ENCODE results near the gene COMMD1.

DNA sequence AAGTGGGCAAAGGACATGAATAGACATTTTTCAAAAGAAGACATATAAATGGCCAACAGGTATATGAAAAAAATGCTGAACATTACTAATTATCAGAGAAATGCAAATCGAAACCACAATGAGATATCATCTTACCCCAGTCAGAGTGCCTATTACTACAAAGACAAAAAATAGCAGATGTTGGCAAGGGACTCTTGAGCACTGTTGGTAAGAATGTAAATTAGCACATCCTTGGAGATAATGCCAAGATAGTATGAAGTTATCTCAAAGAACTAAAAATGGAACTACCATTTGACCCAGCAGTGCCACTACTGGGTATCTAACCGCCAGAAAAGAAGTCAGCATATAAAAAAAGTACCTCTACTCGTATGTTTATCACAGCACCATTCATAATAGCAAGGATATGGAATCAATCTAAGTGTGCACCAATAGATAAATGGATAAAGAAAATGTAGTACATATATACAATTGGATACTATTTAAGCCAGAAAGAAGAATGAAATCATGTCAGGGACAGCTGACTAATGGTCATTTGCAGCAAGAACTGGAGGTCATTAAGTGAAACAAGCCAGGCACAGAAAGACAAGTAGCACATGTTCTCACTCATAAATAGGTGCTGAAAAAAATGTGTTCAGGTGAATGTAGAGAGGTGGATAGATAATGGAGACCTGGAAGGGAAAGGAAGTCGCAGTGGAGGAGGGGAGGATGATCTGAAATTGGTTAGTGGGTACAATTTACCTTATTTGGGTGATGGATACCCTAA lies 148.7 kb downstream of the COMMD1 start:
- no peak for TF ChIP-seq POLR2AphosphoS5 (IDR thresholded peaks at IDR 0.05; ENCODE audit: low read depth, low read length)
- TF ChIP-seq, protein P1, sequence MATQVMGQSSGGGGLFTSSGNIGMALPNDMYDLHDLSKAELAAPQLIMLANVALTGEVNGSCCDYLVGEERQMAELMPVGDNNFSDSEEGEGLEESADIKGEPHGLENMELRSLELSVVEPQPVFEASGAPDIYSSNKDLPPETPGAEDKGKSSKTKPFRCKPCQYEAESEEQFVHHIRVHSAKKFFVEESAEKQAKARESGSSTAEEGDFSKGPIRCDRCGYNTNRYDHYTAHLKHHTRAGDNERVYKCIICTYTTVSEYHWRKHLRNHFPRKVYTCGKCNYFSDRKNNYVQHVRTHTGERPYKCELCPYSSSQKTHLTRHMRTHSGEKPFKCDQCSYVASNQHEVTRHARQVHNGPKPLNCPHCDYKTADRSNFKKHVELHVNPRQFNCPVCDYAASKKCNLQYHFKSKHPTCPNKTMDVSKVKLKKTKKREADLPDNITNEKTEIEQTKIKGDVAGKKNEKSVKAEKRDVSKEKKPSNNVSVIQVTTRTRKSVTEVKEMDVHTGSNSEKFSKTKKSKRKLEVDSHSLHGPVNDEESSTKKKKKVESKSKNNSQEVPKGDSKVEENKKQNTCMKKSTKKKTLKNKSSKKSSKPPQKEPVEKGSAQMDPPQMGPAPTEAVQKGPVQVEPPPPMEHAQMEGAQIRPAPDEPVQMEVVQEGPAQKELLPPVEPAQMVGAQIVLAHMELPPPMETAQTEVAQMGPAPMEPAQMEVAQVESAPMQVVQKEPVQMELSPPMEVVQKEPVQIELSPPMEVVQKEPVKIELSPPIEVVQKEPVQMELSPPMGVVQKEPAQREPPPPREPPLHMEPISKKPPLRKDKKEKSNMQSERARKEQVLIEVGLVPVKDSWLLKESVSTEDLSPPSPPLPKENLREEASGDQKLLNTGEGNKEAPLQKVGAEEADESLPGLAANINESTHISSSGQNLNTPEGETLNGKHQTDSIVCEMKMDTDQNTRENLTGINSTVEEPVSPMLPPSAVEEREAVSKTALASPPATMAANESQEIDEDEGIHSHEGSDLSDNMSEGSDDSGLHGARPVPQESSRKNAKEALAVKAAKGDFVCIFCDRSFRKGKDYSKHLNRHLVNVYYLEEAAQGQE (IDR thresholded peaks at IDR 0.05; ENCODE audit: insufficient read depth in 1 of 2, low read depth in 2 of 2, low read length in 2 of 2): no peak
- no peak for TF ChIP-seq TAF1 (IDR thresholded peaks at IDR 0.05; ENCODE audit: borderline replicate concordance, insufficient read depth, low read length)
- no peak for TF ChIP-seq SIN3A (IDR thresholded peaks at IDR 0.05; ENCODE audit: borderline replicate concordance, insufficient read depth, low read length)
